IMR-90 (cell line): ENCODE results near the gene KCNH5. TPM values are rescaled to one million over a fixed set of nuclear protein-coding genes. Genes with fewer than 3 reads are reported as not detected.

ENCODE experiments used
- ATAC-seq: fragments of 200-7000 bp; cut with Tn5 transposase; 2 replicates; pipeline ENCODE4 v1.9.1; 2020; ENCODE audit warnings: low read depth, mild to moderate bottlenecking, moderate library complexity
- BruUV-seq: library from RNA; stranded (reverse); fragments of 400-500 nt; replicated peaks from 2 replicates; lab custom pipeline; 2021; lab: Mats Ljungman, UMichigan
- CTCF ChIA-PET: fragments of 300-600 bp; formaldehyde crosslinking; extraction: SDS; loops from one replicate; lab custom pipeline; 2021; ENCODE audit warnings: antibody characterized with exemption; lab: Yijun Ruan, JAX
- POLR2A ChIA-PET: fragments of 300-600 bp; sonication (Branson Sonifier 250); formaldehyde crosslinking; loops from one replicate; lab custom pipeline; 2022; ENCODE audit warnings: antibody characterized with exemption; ENCODE audit not compliant: unreplicated experiment; lab: Charles Lee
- DNase-seq: peaks from one replicate; pipeline ENCODE4 v3.0.0; 2013
- H2AFZ ChIP-seq: replicated peaks from 2 replicates; pipeline ENCODE3; 2013; ENCODE audit warnings: low read length, mild to moderate bottlenecking; ENCODE audit not compliant: poor library complexity
- H2AK5ac ChIP-seq: 2 replicates; pipeline ENCODE4 v1.6.1; 2013; ENCODE audit warnings: low read depth, low read length, inconsistent platforms
- H2AK9ac ChIP-seq: replicated peaks from 2 replicates; pipeline ENCODE3; 2013; ENCODE audit warnings: mild to moderate bottlenecking, low read depth, low read length, moderate library complexity; ENCODE audit not compliant: poor library complexity
- H2BK120ac ChIP-seq: 2 replicates; pipeline ENCODE4 v1.6.1; 2013; ENCODE audit warnings: low read depth, low read length, inconsistent platforms
- H2BK15ac ChIP-seq: 3 replicates; pipeline ENCODE4 v1.6.1; 2013; ENCODE audit warnings: low read depth, low read length, inconsistent platforms
- H2BK20ac ChIP-seq: 2 replicates; pipeline ENCODE4 v1.6.1; 2013; ENCODE audit warnings: low read depth, mild to moderate bottlenecking, inconsistent platforms, low read length, moderate library complexity
- H2BK5ac ChIP-seq: 2 replicates; pipeline ENCODE4 v1.6.1; 2013; ENCODE audit warnings: mild to moderate bottlenecking, low read depth, low read length, inconsistent platforms; ENCODE audit not compliant: poor library complexity, severe bottlenecking
- H3K14ac ChIP-seq: replicated peaks from 2 replicates; pipeline ENCODE4 v1.6.1; 2013; ENCODE audit warnings: low read depth, low read length, inconsistent platforms
- H3K18ac ChIP-seq: 2 replicates; pipeline ENCODE4 v1.6.1; 2013; ENCODE audit warnings: low read depth, low read length, control low read depth
- H3K23ac ChIP-seq: 2 replicates; pipeline ENCODE4 v1.6.1; 2013; ENCODE audit warnings: low read depth, low read length, inconsistent platforms
- H3K27ac ChIP-seq: 2 replicates; pipeline ENCODE4 v1.5.1; 2013; ENCODE audit warnings: mild to moderate bottlenecking, control low read depth, low read length; ENCODE audit not compliant: insufficient read depth
- H3K27me3 ChIP-seq: 2 replicates; pipeline ENCODE4 v1.6.1; 2013; ENCODE audit warnings: low read length; ENCODE audit not compliant: control insufficient read depth, insufficient read depth
- H3K36me3 ChIP-seq: 2 replicates; pipeline ENCODE4 v1.6.1; 2013; ENCODE audit warnings: low read length, mixed read lengths; ENCODE audit not compliant: control insufficient read depth, insufficient read depth
- H3K4ac ChIP-seq: 2 replicates; pipeline ENCODE4 v1.6.1; 2013; ENCODE audit warnings: low read depth, low read length, inconsistent platforms
- H3K4me1 ChIP-seq: 2 replicates; pipeline ENCODE4 v1.6.1; 2013; ENCODE audit warnings: low read length, mixed read lengths; ENCODE audit not compliant: control insufficient read depth, insufficient read depth
- H3K4me2 ChIP-seq: 2 replicates; pipeline ENCODE4 v1.6.1; 2013; ENCODE audit warnings: low read depth, mild to moderate bottlenecking, control low read depth, low read length, moderate library complexity
- H3K4me3 ChIP-seq: 2 replicates; pipeline ENCODE4 v1.5.1; 2013; ENCODE audit warnings: low read depth, mild to moderate bottlenecking, control low read depth, low read length, moderate library complexity; ENCODE audit not compliant: insufficient read depth
- H3K56ac ChIP-seq: 2 replicates; pipeline ENCODE4 v1.6.1; 2013; ENCODE audit warnings: low read length, inconsistent platforms; ENCODE audit not compliant: insufficient read depth; ENCODE audit errors: extremely low read depth
- H3K79me1 ChIP-seq, 2 experiments: 2 replicates each; pipeline ENCODE4 v1.6.1; 2013; ENCODE audit warnings: low read length in 2 of 2, inconsistent platforms in 1 of 2, low read depth in 1 of 2
- H3K9ac ChIP-seq: 2 replicates; pipeline ENCODE4 v1.6.1; 2013; ENCODE audit warnings: low read depth, low read length, control low read depth
- H3K9me1 ChIP-seq: 2 replicates; pipeline ENCODE4 v1.6.1; 2013; ENCODE audit warnings: low read length, inconsistent platforms; ENCODE audit not compliant: insufficient read depth
- H3K9me3 ChIP-seq: 2 replicates; pipeline ENCODE4 v1.6.1; 2013; ENCODE audit warnings: low read length; ENCODE audit not compliant: control insufficient read depth, insufficient read depth
- H4K20me1 ChIP-seq: 2 replicates; pipeline ENCODE4 v1.6.1; 2013; ENCODE audit warnings: low read length, inconsistent platforms; ENCODE audit not compliant: insufficient read depth
- H4K5ac ChIP-seq: 2 replicates; pipeline ENCODE4 v1.6.1; 2013; ENCODE audit warnings: mild to moderate bottlenecking, low read depth, low read length, control low read depth
- H4K8ac ChIP-seq, 2 experiments: 2 replicates each; pipeline ENCODE4 v1.6.1; 2013; ENCODE audit warnings: low read depth in 2 of 2, low read length in 2 of 2, control low read depth in 1 of 2, inconsistent platforms in 1 of 2
- H4K91ac ChIP-seq: 2 replicates; pipeline ENCODE4 v1.6.1; 2013; ENCODE audit warnings: low read depth, low read length, inconsistent platforms; ENCODE audit not compliant: insufficient read depth
- CEBPB ChIP-seq: IDR thresholded peaks from 2 replicates; pipeline ENCODE4 v1.6.1; 2012; ENCODE audit warnings: low read depth, low read length, improper control_type of control experiment
- FOS ChIP-seq: fragments of 150-350 bp; IDR thresholded peaks from 2 replicates; pipeline ENCODE4 v1.6.1; 2016; ENCODE audit warnings: low read depth, low read length
- MAFK ChIP-seq: IDR thresholded peaks from 2 replicates; pipeline ENCODE4 v1.6.1; 2012; ENCODE audit warnings: low read depth, low read length, improper control_type of control experiment
- MXI1 ChIP-seq: IDR thresholded peaks from 2 replicates; pipeline ENCODE4 v1.6.1; 2012; ENCODE audit warnings: low read depth, mild to moderate bottlenecking, low read length, moderate library complexity, borderline replicate concordance
- RFX5 ChIP-seq: IDR thresholded peaks from 2 replicates; pipeline ENCODE4 v1.8.0; 2012; ENCODE audit warnings: low read depth, mild to moderate bottlenecking, low read length, moderate library complexity
- WGBS, 2 experiments: methylation state at CpG; one replicate each; pipeline versions ENCODE4 v1.1.5 to v1.1.7; 2013; ENCODE audit warnings: missing lambda C conversion rate in 2 of 2; ENCODE audit not compliant: insufficient read length in 1 of 2; ENCODE audit errors: extremely low coverage in 2 of 2; 5-methylcytosine and 5-hydroxymethylcytosine counted together
- dilution Hi-C: fragments of 300-500 bp; cut with HindIII; formaldehyde crosslinking; loops from one replicate; pipeline ENCODE4 v1.14.3; 2018; ENCODE audit warnings: low sequenced_read_pairs; ENCODE audit not compliant: unreplicated experiment
- in situ Hi-C: fragments of 300-500 bp; cut with MboI; formaldehyde crosslinking; loops from 3 replicates; pipeline ENCODE4 v1.14.3; 2019; ENCODE audit warnings: low sequenced_read_pairs, inconsistent platforms, mixed read lengths
- intact Hi-C: fragments of 100-400 bp; cut with micrococcal nuclease; formaldehyde crosslinking; loops from 2 replicates; pipeline ENCODE4 v1.10.0; 2022
- polyA plus RNA-seq, 3 experiments: library from polyadenylated mRNA; depleted of rRNA; stranded (reverse); fragments of >200 nt; gene quantifications; 2 replicates each; pipeline ENCODE4 v1.2.3, GENCODE V29; 2012; ENCODE audit warnings: low replicate concordance in 1 of 3
- total RNA-seq: library from RNA; depleted of rRNA; stranded (reverse); fragments of >200 nt; gene quantifications from 2 replicates; pipeline ENCODE4 v1.2.3, GENCODE V29; 2012

The KCNH5 gene
- total and polyA plus RNA-seq, 2 of the 4 experiments (the other 2 are of a cell fraction), result under 0.01 to 0.03 TPM

DNA sequence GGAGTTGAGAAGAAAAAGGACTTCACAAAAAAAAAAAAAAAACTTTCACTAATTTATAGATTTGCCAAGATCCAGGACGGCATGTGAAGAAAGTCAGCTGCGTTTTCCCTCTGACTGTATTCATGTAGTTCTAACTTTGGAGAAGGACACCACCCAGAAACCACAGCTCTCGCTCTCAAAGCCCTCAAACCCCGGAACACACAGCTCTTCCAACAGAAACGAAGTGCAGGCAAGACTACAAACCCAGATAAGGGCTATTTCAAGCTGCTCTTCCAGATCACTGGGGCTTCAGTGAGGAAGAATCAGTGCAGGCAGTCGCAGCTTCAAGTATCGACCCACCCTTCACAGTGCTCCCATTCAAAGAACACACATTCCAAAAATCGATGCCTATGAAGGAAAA is 13.2 kb downstream of the KCNH5 start:
- no peak for ATAC-seq
- in situ Hi-C loops, result loop anchor here (10.0 kb wide), 1 partner anchor 847 kb away; no protein-coding TSS in a partner anchor
- POLR2A ChIA-PET, result no interaction called here

More for the DNA sequence above, 13.2 kb downstream of the KCNH5 start:
- CTCF ChIA-PET, result interaction anchor here (0.5 kb wide), 2 partner anchors 174 to 1750 kb away, joined by 5 to 6 read pairs; no protein-coding TSS in a partner anchor
- no peak for DNase-seq
- H3K14ac ChIP-seq, result no peak overlapping the region
- no peak overlapping the region for H4K91ac ChIP-seq
- H3K9me1 ChIP-seq, result no peaks in the 10 kb centered on the region
- intact Hi-C loops (no loop called here), dilution Hi-C loops (no loop called here)
- H3K9ac ChIP-seq, result no peak overlapping the region
- H3K36me3 ChIP-seq, result no peaks in the 10 kb centered on the region
- peak overlapping the region; percentile 61 for H2AFZ ChIP-seq
- no peak overlapping the region for H2BK5ac ChIP-seq
- no peaks in the 10 kb centered on the region for H3K9me3 ChIP-seq
- H3K4me2 ChIP-seq, result no peak overlapping the region
- H4K5ac ChIP-seq, result no peak overlapping the region
- H2AK9ac ChIP-seq, result no peak overlapping the region
- no peak overlapping the region for H3K56ac ChIP-seq
- WGBS, 2 experiments, result 62% methylated on average over 3 of the region's 8 CpGs; no CpG with 5 or more reads in 1 of the 2 experiments
- no peak overlapping the region for H3K18ac ChIP-seq
- H3K27ac ChIP-seq, result no peak overlapping the region
- no peak for TF ChIP-seq FOS
- no peak for TF ChIP-seq CEBPB
- TF ChIP-seq RFX5, result no peak
- no peak for TF ChIP-seq MXI1
- TF ChIP-seq MAFK, result no peak
- no peak overlapping the region for H3K4me3 ChIP-seq
- no peak overlapping the region for H2BK20ac ChIP-seq
- no peaks in the 10 kb centered on the region; the same call in 1 of the 2 replicates for H3K27me3 ChIP-seq
- no peak overlapping the region for H3K23ac ChIP-seq
- no peak overlapping the region for H2BK15ac ChIP-seq
- no peak overlapping the region for H3K4ac ChIP-seq
- H4K20me1 ChIP-seq, result no peaks in the 10 kb centered on the region
- no peak overlapping the region for H2BK120ac ChIP-seq
- H2AK5ac ChIP-seq, result no peak overlapping the region
- H3K4me1 ChIP-seq, result no peaks in the 10 kb centered on the region
- no TSS peak for BruUV-seq
- H3K79me1 ChIP-seq, result no peaks in the 10 kb centered on the region
- no peak overlapping the region for H4K8ac ChIP-seq
